Measurements from ENCODE around the gene RPGRIP1L. TPM values are rescaled to one million over a fixed set of nuclear protein-coding genes. Genes with fewer than 3 reads are reported as not detected.

RPGRIP1L gene
- total RNA-seq, 4 donors from 2014 or later, result 1.9 to 3.4 (median 2.7) TPM

DNA sequence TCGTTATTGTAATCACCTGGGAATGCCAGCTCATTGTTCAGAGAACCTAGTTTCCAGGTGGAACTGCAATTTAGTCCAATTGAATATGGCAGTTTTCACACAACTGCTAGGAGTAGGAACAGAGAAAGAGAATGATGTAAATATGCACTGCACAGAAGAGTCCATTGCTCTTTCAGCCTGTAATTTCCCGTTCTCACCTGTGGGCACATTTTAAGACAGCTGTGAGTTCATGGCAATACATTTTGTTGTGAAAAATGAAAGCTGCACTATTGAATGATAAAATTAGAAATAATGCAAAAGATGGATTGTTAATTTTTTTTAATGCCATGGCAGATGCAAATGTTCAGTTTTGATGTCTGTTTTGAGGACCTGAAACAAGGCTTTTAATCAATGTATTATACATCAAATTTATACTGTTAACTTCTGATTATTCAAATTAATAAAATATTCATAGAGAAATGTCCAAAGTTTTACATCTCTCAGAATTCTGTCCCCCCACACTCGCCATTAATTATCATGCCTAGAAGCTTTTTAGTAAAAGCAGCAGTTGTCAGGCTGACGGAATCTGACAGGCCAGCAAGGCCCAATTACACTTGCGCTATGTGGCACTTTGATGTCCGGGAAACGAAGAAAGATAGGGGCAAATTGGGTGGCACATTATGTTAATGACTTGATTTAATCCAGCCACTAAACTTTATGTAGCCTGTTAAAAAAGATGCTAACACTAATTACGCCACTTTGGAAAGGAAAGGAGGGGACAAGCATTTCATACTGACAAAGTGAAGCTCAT is 72.2 kb downstream of the RPGRIP1L start:
- TF ChIP-seq, protein P1, sequence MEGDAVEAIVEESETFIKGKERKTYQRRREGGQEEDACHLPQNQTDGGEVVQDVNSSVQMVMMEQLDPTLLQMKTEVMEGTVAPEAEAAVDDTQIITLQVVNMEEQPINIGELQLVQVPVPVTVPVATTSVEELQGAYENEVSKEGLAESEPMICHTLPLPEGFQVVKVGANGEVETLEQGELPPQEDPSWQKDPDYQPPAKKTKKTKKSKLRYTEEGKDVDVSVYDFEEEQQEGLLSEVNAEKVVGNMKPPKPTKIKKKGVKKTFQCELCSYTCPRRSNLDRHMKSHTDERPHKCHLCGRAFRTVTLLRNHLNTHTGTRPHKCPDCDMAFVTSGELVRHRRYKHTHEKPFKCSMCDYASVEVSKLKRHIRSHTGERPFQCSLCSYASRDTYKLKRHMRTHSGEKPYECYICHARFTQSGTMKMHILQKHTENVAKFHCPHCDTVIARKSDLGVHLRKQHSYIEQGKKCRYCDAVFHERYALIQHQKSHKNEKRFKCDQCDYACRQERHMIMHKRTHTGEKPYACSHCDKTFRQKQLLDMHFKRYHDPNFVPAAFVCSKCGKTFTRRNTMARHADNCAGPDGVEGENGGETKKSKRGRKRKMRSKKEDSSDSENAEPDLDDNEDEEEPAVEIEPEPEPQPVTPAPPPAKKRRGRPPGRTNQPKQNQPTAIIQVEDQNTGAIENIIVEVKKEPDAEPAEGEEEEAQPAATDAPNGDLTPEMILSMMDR (IDR thresholded peaks at IDR 0.05; ENCODE audit: low read depth), result no peak

DNA sequence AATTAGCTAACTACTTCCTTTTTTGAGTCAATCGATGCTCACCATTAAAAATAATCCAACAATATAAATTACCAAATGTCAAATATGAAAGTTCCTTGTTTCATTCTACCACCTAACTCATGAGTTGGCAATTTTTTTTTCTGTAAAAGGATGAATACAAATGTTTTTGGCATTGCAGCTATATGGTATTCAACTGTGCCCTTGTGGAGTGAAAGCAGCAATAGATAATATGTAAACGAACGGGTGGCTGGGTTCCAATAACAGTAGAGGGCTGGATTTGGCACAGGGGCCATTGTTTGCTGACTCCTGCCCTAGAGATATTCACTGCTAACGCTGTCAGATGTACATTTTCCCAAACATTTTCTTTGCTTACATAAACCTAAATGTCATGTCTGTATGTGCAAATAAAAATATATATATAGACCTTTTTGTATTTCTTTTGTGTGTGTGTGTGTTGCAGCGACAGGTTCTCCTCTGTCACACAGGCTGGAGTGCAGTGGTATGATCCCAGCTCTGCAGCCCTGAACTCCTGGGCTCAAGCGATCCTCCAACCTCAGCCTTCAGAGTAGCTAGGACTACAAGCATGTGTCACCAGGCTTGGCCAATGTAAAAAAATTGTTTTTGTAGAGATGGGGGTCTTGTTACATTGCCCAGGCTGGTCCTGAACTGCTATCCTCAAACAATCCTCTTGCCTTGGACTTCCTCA is 73.9 kb downstream of the RPGRIP1L start:
- TF ChIP-seq, protein P1 (IDR thresholded peaks at IDR 0.05; ENCODE audit: low read depth), result no peak

DNA sequence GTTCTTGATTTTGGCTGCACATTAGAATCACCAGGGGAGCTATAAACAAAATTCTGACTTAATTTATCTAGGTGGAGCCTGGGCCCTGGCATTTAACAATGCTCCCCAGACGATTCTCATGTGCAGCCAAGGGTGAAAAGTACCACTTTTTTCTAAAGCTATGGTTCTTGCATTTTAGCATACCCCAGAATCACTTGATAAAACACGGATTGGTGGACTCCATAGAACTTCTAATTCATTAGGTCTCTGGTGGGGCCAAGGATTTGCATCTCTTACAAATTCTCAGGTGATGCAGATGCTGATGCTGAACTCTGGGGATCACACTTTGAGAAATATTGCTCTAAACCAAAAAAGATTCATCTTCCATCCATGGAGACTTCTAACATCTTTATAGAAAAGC is 74.5 kb downstream of the RPGRIP1L start:
- TF ChIP-seq, protein P1 (IDR thresholded peaks at IDR 0.05; ENCODE audit: low read depth), result no peak

DNA sequence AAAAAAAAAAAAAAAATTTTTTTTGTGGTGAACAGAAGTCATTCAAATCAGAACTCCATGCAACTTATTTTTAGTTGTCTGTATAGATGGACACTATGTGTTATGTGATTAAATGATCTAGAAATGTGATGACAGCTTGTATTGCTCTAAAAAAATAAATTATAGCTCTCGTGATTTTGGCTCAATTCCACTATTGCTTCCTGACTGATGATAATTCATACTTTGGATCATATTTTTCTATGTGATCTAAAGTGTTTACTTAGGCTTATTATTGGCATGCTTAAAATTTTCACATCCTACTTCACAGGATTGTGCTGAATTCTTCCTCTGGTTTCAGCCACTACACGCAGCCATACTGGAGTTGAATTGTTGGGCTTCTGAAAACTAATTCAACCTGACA is 76.8 kb downstream of the RPGRIP1L start:
- TF ChIP-seq, protein P1 (IDR thresholded peaks at IDR 0.05; ENCODE audit: low read depth), result no peak

DNA sequence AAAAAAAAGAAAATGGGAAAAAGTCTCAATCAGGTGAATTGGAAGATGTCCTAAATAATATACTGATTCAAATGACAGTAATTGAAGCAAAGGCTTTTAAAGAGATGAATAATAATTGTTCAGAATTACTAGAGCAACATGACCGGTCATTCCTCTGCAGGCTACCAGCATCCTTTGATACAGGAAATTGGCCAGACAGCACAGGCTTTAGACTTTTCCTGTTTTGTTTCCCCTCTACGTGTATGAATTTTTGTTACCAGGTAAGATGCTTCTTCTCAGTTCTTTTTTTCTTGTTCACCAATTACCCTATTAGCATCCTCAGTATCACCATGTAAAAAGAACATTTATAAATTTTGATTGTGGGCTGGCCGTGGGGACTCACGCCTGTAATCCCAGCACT is 77.5 kb downstream of the RPGRIP1L start:
- TF ChIP-seq, protein P1 (IDR thresholded peaks at IDR 0.05; ENCODE audit: low read depth), result no peak

DNA sequence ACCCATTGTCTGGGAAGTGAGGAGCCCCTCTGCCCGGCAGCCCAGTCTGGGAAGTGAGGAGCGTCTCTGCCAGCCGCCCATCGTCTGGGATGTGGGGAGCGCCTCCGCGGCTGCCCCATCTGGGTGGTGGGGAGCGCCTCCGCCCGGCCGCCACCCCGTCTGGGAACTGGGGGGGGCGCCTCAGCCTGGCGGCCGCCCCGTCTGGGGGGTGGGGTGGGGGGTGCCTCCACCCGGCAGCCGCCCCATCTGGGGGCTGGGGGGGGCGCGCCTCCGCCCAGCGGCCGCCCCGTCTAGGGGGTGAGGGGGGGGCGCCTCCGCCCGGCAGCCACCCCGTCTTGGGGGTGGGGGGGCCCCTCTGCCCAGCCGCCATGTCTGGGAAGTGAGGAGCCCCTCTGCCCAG is 78.4 kb downstream of the RPGRIP1L start:
- TF ChIP-seq, protein P1 (IDR thresholded peaks at IDR 0.05; ENCODE audit: low read depth), result no peak

DNA sequence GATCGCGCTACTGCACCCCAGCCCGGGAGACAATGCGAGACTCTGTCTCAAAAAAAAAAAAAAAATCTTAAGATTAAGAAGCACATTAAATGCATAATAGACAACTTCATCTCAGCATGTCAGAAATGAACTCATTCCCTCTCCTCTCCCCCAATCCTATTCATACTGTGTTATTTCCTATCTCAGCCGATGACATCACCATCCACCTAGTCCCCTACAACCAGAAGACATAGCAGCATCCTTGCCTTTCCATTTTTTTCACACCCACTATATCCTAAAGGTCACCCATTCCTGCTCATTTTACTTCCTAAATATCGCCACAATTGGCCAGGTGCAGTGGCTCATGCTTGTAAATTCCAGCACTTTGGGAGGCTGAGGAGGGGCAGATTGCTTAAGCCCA is 81.3 kb downstream of the RPGRIP1L start:
- TF ChIP-seq, protein P1 (IDR thresholded peaks at IDR 0.05; ENCODE audit: low read depth), result no peak

Measured in subcutaneous adipose tissue (tissue), 4 donors.